GM21825 (cell line): ENCODE data around the gene KAT6B.
"Not testable (repeated sequence)": the region's sequence is repeated elsewhere in the genome, so short reads cannot be mapped to it uniquely, and the experiment has no call there.

Source experiments
- ATAC-seq: cut with Tn5 transposase; IDR thresholded peaks from one replicate; pipeline ENCODE4 v1.9.1; 2021; ENCODE audit warnings: mild to moderate bottlenecking, moderate library complexity; ENCODE audit not compliant: unreplicated experiment

KAT6B gene

DNA sequence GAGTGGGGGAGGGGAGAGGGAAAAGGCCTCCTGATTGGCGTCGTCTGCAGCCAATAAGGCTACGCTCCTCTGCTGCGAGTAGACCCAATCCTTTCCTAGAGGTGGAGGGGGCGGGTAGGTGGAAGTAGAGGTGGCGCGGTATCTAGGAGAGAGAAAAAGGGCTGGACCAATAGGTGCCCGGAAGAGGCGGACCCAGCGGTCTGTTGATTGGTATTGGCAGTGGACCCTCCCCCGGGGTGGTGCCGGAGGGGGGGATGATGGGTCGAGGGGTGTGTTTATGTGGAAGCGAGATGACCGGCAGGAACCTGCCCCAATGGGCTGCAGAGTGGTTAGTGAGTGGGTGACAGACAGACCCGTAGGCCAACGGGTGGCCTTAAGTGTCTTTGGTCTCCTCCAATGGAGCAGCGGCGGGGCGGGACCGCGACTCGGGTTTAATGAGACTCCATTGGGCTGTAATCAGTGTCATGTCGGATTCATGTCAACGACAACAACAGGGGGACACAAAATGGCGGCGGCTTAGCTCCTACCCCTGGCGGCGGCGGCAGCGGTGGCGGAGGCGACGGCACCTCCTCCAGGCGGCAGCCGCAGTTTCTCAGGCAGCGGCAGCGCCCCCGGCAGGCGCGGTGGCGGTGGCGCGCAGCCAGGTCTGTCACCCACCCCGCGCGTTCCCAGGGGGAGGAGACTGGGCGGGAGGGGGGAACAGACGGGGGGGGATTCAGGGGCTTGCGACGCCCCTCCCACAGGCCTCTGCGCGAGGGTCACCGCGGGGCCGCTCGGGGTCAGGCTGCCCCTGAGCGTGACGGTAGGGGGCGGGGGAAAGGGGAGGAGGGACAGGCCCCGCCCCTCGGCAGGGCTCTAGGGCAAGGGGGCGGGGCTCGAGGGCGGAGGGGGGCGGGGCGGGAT is at the start of gene KAT6B:
TSS of gene KAT6B (plus strand) at position 459 of the 903 bp plus-strand sequence. CDS start 16,258 bp downstream, outside the sequence.
- ATAC-seq, result peak; percentile 80

DNA sequence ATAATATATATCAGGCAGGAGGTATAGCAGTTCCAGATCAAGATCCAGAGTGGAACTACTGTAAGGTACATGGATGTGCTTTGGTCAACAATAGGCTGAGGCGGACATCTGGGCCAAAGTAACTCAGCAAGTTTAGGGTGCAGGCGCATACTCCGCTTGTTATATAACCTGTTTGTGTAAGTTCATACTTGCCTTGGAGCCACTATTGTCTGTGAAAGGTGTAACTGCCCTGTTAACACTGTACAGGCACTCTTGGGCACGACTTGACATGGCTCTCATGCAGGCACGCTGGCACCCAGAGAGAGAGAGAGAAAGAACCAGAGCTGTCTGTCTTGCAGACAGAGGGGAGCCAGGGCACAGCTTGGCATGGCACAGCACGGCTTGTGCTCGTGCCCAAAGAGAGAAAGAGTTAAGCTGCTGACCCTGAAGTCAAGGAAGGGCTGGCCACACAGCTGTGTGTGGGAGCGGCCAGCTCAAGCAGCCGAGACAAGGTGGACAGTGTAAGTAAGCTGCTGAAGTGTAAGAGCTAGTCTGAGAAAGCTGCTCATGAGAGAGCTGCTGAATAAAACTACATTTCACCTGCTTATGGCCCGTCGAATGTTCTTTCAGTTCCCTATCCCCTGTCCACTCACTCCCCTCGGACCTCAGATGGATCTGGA is 47.8 kb upstream of the KAT6B start:
- no peak for ATAC-seq

DNA sequence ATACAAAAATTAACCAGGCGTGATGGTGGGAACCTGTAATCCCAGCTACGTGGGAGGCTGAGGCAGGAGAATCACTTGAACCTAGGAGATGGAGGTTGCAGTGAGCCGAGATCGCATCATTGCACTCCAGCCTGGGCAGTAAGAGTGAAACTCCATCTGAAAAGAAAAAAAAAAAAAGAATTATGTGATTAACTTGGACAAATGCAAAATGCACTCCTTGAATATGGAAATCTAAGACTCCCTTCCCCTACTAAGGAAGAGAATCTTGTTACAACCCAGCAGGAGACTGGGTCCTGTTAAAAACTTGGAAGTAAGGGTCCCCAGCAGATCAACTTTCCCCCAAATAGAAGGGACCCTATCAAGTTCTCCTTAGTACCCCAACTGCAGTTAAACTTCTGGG is 44.5 kb upstream of the KAT6B start:
- ATAC-seq, result not testable (repeated sequence)

DNA sequence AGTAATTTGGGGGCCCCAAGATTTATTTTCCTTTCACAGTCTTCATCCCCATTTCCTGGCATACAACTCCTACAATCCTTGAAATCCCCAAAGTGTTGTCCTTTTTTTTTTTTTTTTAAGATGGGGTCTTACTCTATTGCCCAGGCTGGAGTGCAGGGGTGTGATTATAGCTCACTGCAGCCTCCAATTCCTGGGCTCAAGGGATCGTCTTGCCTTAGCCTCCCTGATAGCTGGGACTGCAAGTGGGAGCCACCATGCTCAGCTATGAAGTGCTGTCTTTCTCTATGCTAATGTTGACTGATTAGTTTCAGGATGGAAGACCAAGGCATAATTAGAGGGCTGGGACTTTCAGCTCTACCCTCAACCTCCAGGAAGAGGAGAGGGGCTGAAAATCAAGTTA is 41.9 kb upstream of the KAT6B start:
- no peak for ATAC-seq

DNA sequence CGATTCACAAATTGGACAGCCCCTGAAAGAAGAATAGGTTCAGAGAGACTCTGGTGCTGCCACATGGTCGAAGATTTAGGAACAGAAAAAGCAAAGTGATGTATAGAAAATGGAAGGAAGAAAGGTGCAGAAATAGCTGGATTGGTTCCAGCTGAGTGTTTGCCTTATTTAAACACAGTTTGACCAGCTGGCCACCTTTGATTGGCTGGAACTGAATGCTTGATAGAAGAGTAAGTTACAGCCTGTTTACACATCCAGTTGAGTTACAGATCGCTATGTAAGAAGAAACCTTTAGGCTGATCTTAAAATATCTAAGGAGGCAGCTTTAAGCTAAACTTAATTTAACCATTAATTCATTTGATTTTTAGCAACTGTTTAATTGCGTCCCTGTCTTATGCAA is 40.3 kb upstream of the KAT6B start:
- ATAC-seq, result no peak

DNA sequence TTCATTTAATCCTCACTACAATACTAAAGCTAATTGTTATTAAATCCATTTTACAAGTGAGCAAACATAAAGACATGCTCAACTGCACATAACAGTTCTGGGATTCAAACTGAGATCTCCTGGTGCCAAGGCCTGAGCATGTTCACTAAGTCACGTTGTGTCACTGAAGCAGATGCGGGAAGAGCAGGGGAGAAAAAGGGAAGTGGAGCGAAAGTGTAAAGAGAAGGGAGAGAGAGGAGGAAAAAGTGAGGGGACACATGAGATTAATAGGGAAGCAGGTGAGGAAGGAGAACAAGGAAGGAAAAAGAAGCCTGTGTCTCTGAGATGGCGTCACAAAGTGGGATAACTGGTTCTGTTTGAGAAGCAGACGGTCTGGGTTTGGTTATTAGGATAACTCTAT is 38.9 kb upstream of the KAT6B start:
- ATAC-seq, result no peak

DNA sequence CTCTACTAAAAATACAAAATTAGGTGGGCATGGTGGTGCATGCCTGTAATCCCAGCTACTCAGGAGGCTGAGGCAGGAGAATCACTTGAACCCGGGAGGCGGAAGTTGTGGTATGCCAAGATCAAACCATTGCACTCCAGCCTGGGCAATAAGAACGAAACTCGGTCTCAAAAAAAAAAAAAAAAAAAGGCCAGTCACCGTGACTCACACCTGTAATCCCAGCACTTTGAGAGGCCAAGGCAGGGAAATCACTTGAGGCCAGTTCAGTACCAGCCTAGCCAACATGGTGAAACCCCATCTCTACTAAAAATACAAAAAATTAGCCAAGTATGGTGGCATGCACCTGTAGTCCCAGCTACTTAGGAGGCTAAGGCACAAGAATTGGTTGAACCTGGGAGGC is 34.4 kb upstream of the KAT6B start:
- ATAC-seq, result not testable (repeated sequence)

DNA sequence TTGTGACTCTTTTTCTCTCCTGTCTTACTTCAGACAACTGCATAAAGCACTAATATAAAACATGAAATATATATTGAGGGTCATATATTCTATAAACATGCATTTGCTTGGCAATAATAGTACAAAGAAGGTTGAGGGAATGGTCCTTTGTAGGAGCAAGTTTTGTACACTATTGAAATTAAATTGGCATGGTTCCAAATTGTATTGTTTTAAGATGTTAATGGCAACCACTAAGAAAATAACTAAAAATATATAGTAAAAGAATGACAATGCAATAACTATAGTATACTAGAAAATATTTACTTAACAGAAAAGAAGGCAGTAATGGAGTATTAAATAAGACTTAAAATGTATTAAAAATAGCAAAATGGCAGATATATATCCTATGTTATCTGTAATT is 33.7 kb upstream of the KAT6B start:
- no peak for ATAC-seq

DNA sequence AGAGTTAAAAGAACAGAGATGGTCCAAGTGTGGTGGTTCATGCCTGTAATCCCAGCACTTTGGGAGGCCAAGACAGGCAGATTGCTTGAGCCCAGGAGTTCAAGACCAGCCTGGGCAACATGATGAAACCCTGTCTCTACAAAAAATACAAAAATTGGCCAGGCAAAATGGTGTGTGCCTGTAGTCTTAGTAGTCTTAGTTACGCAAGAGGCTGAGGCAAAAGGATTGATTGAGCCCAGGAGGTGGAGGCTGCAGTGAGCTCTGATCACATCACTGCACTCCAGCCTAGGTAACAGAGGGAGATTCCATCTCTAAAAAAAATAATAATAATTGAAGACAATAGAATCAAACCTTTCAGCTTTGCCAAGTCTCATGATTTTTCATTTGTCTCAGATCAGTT is 33.2 kb upstream of the KAT6B start:
- not testable (repeated sequence) for ATAC-seq

DNA sequence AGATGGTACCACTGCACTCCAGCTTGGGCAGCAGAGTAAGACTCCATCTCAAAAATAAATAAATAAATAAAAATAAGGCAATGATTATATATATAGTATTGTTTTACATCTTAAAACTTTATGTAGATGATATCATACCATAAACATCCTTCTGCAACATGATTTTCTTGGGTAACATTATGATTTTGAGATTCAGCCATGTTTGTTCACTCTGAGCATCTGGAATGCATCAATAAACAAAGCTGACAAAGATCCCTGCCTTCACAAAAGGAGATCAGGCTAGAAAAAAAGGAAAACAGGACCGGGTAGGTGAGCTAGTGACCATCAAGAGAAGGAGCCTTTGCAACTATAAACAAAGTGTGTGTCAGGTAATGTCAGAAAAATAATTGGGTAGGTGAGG is 31.9 kb upstream of the KAT6B start:
- no peak for ATAC-seq

DNA sequence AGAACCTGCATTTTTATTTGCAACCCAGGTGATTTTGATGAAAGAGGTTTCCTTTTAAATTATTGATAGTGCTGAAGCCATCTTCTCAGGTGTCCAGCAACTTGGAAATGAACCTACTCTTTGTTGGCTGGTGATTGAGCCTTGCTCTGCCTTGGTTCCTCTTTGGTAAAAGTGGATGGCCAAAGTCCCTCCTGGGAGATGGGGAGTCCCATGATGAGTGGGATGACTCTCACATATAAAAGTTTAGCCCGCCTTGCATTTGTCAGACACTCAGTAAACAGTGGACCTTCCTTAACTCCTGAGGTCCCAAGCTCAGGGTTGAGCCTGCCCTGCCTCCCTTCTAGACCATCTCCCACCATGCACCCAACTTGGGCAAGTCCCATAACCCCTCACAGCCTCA is 28.9 kb upstream of the KAT6B start:
- ATAC-seq, result no peak

DNA sequence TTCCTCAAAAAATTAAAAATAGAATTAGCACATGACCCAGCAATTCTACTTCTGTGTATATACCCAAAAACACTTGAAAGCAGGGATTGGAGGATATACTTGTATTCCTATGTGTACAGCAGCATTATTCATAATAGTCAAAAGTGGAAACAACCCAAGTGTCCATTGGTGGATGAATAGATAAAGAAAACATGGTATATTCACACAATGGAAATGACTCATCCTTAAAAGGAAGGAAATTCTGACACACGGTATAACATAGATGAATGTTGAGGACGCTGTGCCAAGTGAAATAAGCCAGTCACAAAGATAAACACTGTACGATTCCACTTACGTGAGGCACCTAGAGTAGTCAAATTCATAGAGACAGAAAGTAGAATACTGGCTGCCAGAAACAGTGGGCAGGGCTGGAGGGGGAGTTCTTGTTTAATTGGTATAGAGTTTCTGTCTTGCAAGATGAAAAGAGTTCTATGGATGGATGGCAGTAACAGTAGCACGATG is 26.6 kb upstream of the KAT6B start:
- no peak for ATAC-seq

DNA sequence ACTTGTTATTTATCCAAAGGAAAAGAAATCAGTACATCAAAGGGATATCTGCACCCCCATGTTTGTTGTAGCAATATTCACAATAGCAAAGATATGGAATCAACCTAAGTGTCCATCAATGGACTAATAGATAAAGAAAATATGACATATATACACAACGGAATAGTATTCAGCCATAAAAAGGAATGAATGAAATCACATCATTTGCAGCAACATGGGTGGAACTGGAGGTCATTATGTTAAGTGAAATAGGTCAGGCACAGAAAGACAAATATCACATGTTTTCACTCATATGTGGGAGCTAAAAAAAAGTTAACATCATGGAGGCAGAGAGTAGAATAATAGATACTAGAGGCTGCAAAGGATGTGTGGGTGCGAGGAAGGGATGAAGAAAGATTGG is 25.0 kb upstream of the KAT6B start:
- no peak for ATAC-seq

DNA sequence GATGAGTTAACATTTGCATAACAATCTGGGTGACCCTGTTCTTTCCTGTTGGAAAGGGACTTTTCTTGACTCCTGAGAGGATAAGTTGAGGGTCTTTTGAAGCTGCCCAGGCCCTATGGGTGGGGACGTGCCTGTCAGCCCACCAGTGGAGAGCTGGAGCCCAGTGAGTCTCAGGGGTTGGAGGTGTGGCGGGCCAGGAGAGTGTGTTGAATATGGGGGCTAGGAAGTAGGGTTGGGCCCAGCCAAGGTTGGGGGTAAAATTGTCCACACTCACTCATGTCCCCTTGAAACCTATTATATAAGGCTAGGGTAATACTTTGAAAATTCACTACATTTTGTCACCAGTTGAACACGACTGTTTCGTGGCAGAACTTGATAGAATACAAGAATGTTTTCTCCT is 17.9 kb upstream of the KAT6B start:
- no peak for ATAC-seq

DNA sequence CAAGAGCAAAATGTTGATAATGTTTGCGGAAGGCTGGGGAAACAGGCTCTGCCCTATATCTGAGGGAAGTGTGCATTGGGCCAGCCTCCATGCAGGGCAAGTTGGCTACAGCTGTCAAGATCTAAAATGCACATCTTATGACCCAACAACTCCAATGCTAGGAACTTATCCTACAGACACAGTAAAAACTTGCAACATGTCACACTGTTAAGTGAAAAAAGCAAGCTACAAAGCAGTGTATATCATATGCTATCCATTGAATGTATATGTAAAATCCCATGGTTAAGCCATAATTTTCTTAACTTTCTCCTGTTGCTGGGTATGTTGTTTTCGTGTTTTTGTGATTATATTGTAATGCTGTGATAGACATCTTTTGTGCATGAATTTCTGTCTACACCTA is 16.3 kb upstream of the KAT6B start:
- no peak for ATAC-seq

DNA sequence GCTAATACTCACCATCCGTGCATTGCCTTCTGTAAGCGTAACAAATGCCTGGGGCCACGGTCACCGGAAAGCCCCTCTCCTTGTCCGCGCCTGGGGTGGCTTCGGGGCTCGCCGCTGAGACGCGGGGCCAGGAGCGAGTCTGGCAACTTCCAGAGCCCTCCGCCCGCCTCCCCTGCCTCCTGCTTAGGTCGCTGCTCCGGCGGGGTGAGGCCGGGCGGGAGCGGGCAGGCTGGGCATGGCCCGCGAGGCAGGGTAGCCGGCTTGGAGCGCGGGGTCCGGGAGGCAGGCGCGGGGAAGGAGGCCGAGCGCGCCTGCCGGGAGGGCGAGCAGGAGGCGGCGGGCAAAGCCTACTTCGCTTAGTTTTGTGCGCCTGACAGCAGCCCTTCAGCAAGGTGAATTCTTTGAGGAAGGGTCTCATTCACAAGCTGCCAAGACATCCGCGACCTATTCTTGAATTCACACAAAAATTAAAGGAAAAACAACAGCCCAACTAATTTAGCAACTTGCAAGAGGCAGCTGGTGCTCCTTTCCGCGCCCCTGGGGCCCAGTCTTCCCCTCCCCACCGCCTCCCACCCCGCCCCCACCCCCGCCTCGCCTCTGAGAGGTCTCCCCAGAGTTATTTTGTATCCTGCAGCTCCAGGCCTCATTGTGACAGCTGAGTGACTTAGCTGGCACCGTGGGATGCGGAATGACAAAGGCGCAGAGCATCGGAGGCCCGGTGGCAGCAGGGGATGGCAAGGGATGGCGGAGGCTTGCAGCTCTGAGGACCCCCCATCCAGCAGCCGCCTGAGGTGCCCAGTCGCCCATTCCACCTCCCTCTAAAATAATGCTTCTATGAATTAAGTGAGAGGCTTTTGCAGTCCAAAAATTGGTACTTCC is 12.8 kb upstream of the KAT6B start:
- ATAC-seq, result no peak

DNA sequence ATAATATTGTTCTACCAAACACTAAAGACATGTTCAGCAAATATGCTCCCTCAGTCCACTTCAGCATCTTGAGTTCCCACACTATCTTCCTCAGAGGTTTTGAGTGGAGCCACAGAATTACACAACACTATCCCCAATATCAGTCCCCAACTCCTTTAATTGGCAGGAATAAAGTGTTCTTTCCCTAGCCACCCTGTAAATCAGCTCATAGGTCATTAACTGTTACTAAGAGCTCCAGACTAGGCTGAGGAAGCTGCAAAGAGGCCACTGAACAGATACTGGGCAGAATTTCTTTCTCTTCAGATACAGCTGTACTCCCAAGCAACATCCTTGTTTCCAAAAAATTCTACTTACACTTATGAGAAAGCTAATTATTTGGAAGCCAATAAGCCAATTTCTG is 11.6 kb upstream of the KAT6B start:
- ATAC-seq, result no peak

DNA sequence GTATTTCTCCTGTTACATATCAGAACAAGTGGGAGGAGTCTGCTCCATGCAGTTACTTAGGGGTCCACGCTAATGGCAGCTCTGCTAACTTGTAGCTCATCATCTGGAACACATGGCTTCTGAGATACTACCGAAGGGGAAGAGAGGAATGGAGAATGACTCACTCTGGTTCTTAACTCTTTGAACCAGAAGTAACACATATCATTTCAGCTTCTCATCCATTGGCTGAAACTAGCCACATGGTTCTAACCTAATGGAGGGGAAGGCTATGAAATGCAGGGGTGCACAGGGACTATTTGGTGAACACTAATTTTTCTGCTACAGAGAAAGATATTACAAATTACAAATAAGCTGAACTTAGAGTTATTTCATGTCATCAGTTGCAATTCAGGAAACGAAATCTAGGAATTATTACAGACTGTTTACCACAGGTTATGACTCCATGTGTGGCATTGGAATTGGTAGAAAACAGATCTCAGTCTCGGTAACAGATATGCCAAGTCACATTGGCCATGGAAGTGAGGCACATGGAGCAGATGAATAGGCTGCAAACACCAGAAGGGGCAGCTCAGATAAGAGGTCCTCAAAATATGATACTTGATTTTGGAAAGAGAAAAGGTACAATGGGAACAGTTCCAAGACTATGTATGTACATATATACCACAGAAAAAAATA is 9.4 kb upstream of the KAT6B start:
- ATAC-seq, result no peak

DNA sequence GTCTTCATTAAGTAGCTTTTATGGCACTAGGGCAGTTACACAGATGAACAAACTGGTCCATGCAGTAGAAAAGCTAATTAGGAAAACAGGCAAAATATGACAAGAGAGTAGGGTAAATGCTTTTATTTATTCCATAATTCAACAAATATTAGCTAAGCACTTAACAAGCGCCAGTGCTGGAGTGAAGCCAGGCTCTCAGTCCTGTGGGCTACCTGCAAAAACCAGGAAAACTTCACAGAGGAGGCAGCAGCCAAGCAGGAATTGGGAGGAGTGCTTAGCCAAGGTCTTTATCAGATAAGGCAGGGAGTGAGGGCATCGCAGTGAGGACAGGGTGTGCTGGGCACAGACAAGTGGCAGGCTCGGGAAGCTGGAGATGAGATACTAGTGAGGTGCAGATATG is 4.9 kb upstream of the KAT6B start:
- ATAC-seq, result no peak

DNA sequence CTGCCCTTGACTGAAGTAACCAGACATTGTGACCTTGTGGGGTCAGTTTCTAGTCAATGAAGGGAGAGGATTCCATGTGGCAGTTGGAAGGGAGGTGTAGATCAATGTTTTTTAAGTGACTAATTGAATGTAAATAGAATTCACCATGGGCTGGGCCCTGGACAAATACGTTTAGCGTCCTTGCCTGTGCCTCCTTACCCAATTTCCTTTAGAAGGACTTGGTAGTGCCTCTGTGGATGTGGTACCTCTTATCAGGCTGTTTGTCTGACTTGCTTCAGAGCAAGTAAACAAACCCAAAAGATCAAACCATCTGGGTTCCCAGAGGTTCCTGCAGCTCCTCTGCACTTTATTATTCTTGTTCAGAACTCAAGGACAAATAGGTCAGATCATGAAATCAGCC is 4.3 kb upstream of the KAT6B start:
- ATAC-seq, result no peak
